ENCODE data around the gene LCP1.

Gene LCP1

DNA sequence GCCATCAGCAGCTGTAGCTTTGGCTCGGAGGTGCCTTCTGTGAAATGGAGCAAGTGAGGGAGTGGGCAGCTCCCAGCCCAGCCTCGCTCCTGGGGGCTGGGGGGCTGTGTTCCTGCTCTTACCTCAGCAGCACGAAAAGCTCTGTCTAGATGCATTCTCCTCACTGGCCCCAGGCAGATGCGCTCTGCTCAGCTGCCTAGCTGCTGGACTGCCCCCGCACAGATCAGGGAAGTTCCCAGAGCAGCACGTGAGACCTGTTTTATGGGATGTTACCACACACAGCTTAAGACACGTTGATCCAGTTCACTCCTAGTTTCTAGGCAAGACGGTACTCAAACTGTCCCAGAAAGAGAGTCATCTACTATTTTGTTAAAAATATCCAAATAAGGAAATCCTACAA is 13.6 kb downstream of the LCP1 start:
- TF ChIP-seq TAF1 (IDR thresholded peaks at IDR 0.05; ENCODE audit: borderline replicate concordance, insufficient read depth, low read length) (no peak), REST (IDR thresholded peaks at IDR 0.05; ENCODE audit: insufficient read depth in 1 of 2, low read depth in 2 of 2, low read length in 2 of 2) (no peak)

- TF ChIP-seq POLR2AphosphoS5 (IDR thresholded peaks at IDR 0.05; ENCODE audit: low read depth, low read length) (no peak), SIN3A (IDR thresholded peaks at IDR 0.05; ENCODE audit: borderline replicate concordance, insufficient read depth, low read length) (no peak), TAF1 (IDR thresholded peaks at IDR 0.05; ENCODE audit: borderline replicate concordance, insufficient read depth, low read length) (no peak), FOXP2 (optimal IDR thresholded peaks at IDR 0.05; ENCODE audit: borderline replicate concordance, extremely low read depth, extremely low read length, insufficient read depth) (no peak), REST (IDR thresholded peaks at IDR 0.05; ENCODE audit: insufficient read depth in 1 of 2, low read depth in 2 of 2, low read length in 2 of 2) (no peak)
Measured at GRCh38 chr13:46166947-46167610, 14.9 kb downstream of the LCP1 start.

- TF ChIP-seq REST (IDR thresholded peaks at IDR 0.05; ENCODE audit: insufficient read depth in 1 of 2, low read depth in 2 of 2, low read length in 2 of 2) (no peak), TAF1 (IDR thresholded peaks at IDR 0.05; ENCODE audit: borderline replicate concordance, insufficient read depth, low read length) (no peak), FOXP2 (optimal IDR thresholded peaks at IDR 0.05; ENCODE audit: borderline replicate concordance, extremely low read depth, extremely low read length, insufficient read depth) (no peak), POLR2AphosphoS5 (IDR thresholded peaks at IDR 0.05; ENCODE audit: low read depth, low read length) (no peak), SIN3A (IDR thresholded peaks at IDR 0.05; ENCODE audit: borderline replicate concordance, insufficient read depth, low read length) (no peak)
Measured at GRCh38 chr13:46166224-46166584, 15.8 kb downstream of the LCP1 start.

DNA sequence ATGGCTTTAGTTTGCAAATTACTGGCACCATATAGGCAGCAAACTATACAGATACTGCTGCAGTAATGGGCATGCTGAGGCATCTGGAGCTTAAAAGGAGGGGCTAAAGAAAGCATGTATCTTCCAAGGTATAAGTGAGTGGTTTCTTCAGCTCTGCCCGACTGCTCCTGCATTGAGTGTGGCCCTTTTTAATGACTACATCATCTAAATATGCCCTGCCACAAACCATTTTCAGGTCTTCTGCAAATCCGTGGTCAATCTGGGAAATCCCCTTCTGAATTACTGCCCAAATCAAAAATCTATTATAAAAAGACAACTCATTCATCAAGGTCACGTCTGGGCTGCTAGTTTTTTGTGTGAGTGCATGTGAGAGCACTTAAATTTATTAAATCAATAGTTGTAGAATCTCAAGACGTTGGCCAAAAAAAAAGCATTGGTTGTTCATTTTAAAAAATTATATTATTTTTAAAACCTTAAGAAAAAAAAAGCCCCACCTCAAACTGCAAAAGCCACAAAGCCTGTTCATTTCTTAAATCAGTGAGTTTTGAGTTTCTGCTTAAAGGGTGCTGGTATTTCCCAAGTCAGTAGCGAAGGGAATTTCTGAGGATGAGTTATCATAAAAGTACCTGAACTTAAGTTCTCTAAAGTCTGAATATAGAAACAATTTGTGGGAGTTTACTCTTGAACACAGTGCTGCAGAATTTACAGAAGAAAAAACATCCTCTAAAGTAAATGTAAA is 16.3 kb downstream of the LCP1 start:
- no peak for TF ChIP-seq REST (IDR thresholded peaks at IDR 0.05; ENCODE audit: insufficient read depth in 1 of 2, low read depth in 2 of 2, low read length in 2 of 2)
- TF ChIP-seq POLR2AphosphoS5 (IDR thresholded peaks at IDR 0.05; ENCODE audit: low read depth, low read length) = no peak
- TF ChIP-seq TAF1 (IDR thresholded peaks at IDR 0.05; ENCODE audit: borderline replicate concordance, insufficient read depth, low read length) = no peak
- no peak for TF ChIP-seq FOXP2 (optimal IDR thresholded peaks at IDR 0.05; ENCODE audit: borderline replicate concordance, extremely low read depth, extremely low read length, insufficient read depth)
- TF ChIP-seq SIN3A (IDR thresholded peaks at IDR 0.05; ENCODE audit: borderline replicate concordance, insufficient read depth, low read length) = no peak
